NT2/D1 (cell line): ENCODE measurements around the gene PTPRH.

Experiments used
- YY1 ChIP-seq: IDR thresholded peaks from 2 replicates; pipeline ENCODE4 v1.6.1; 2011; ENCODE audit not compliant: insufficient read length, insufficient read depth
- ZNF274 ChIP-seq: IDR thresholded peaks from 2 replicates; pipeline ENCODE4 v1.6.1; 2011; ENCODE audit warnings: mild to moderate bottlenecking, low read depth, low read length

- no peak for TF ChIP-seq ZNF274
- no peak for TF ChIP-seq YY1
These were observed 60.0 kb downstream of the PTPRH start, which contains the start of gene TNNT1 for GRCh38 chr19:55149078-55150003.
